GM18505 (cell line): ENCODE measurements around the gene UNC5A.

Experiments used
- ATAC-seq: cut with Tn5 transposase; IDR thresholded peaks from one replicate; pipeline ENCODE4 v1.9.1; 2021; ENCODE audit not compliant: unreplicated experiment
- POLR2A ChIP-seq: IDR thresholded peaks from 4 replicates; pipeline ENCODE4 v1.6.1; 2011; ENCODE audit warnings: borderline replicate concordance; ENCODE audit not compliant: insufficient read depth, insufficient read length; ENCODE audit errors: extremely low read depth

Gene UNC5A

DNA sequence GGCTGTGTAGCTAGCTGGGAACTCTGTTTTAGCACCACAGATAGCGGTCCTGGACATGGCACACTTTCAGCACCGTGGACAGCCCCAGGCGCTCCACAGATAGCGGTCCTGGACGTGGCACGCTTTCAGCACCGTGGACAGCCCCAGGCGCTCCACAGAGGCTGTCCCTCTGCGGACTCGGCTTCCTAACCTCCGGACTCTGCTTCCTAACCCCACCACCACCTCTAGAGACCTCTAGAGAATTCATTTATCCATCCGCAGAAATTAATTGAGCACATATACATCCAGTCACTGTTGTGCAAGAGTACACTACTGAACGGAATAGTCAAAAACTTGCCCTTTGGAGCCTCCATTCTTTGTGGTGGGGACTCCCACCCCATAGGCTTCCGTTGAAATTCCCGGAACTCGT is 27.4 kb downstream of the UNC5A start:
- ATAC-seq: no peak
- TF ChIP-seq POLR2A: no peak

DNA sequence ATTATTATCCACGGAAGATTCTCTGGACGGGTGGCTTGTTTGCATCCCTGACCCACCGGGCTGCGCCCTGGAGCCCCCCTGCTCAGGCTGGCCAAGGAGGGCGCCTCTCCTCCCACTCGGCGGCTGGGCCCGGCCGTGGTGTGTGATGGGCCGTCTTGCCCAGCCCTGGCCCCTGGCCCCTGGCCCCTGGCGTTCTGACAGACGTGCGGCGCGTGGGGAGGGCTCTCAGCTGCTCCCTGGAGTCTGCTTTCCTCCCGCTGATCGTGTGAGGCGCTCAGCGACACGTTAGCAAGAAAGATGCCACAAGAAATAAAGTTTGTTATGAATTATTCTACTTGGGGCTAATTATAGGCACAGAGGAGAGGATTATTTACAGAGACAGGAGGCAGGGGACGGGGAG is 33.3 kb downstream of the UNC5A start:
- ATAC-seq: no peak
- TF ChIP-seq POLR2A: no peak

DNA sequence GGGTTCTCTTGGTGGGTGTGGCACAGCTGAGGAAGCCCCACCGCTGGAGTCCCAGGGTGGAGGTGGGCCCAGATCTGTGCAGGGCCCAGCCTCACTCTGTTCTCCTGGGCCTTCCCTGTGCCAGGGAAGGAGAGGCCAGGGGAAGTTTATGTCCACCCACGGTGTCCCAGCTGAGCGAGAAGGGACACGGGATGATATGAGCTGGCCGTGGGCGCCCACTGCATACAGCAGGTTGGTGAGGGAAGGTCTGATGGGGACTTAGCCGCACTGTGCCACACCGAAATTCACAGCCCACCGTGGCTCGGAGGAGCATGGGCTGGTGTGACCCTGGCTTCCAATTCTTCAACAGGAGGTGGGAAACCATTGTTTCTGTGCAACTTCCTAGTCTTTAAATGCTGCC is 33.9 kb downstream of the UNC5A start:
- ATAC-seq: no peak

DNA sequence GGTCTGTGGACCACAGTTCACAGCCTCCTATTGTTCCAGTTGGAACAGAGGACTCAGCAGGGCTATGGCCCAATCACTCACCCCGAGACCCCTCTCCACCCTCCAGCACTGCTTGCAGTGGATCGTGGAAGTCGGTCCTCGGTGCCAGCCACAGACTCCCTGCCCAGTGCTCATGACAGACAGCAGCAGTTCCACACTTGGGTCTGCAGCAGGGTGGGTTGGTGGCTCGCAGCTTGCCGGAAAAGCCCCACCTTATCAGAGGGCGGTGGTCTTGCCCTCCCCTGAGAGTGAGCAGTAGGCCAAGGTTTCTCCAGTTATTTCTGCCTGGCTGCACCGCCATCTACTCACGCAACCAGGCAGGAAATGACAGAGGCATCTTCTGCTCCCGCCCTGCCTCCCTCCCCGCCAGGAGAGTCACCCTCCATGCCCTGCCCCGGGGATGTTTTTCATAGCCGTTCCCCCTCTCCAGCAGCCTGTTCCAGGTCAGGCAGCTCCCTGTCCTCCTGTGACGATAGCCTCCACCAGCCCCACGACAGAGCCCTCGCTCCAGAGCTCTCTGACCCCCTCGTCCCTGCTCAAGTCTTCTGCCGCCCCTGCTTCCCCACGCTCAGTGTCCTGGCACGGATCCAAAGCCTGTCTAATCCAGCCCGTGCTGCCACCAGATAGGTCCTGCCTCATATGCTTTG is 34.5 kb downstream of the UNC5A start:
- ATAC-seq: no peak
- TF ChIP-seq POLR2A: no peak

More for the DNA sequence above, 33.9 kb downstream of the UNC5A start:
- no peak for TF ChIP-seq POLR2A

DNA sequence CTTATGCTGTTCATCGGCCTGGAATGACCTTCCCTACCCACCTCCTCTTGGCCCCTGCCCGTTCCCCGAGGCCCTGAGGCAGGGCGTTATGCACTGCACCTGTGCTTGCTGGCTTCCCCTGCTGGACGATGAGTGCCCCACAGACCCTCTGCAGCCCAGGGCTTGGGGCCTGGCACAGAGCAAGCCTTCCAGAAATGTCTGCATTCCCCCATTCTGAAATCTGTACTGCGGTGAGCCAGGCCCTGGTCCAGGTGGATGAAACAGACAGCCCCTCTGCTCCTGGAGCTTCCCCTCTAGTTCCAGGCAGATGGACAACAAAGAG is 35.0 kb downstream of the UNC5A start:
- ATAC-seq: no peak
- no peak for TF ChIP-seq POLR2A

DNA sequence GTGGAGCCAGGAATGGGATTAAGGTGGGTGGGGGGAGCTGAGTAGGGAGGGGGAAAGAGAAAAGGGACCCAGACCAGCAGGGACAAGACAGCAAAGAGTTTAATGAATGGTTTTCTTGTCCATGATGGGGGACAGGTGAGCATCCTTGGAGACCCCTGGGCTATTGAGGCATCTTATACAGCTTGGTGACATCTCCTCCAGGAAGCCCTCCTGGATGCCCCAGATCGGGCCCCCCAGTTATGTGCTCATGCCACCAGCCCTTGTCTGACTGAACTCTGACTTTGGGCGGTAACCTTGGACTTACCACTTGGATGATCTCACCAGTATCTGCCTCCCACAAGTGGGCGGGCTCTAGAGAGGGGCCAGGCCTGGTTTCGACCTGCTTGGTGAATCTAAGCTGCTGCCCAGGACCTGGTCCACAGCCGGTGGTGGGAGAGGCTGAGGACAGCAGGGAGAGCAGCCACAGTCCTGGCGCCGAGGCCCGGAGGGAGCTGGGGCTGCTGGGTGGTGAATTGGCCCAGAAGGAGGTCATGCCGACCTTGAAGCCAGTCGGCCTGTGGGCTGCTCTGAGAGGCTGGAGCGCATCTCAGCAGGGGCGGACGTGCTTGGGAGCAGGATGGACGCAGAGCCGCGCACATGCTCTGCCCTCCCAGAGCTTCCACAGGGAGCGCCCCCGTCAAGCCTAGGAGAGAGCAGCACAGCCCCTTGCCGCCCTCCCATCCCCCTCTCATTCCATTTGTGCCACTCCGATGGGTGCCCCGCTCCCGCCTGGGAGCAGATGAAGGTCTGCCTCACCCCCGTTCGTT is 36.2 kb downstream of the UNC5A start:
- TF ChIP-seq POLR2A: no peak
- ATAC-seq: no peak

DNA sequence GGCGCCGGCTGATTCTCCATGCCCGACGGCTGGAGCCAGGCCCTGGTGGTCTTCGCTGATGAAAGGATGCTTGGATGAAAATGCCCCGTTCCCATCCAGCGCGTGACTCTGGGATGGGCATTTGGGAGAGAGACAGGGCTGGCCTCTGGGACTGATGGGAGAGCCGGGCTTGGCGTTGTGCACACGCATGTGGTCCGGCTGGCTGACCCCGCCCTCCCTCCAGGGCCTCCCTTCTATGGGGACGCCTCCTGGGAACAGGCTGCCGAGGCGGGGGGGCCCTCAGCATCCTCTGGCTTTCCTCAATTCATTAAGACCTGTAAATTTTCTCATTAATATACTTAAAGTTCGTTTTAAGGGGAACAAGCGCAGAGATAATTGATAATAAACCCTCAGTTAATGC is 36.8 kb downstream of the UNC5A start:
- ATAC-seq: no peak

DNA sequence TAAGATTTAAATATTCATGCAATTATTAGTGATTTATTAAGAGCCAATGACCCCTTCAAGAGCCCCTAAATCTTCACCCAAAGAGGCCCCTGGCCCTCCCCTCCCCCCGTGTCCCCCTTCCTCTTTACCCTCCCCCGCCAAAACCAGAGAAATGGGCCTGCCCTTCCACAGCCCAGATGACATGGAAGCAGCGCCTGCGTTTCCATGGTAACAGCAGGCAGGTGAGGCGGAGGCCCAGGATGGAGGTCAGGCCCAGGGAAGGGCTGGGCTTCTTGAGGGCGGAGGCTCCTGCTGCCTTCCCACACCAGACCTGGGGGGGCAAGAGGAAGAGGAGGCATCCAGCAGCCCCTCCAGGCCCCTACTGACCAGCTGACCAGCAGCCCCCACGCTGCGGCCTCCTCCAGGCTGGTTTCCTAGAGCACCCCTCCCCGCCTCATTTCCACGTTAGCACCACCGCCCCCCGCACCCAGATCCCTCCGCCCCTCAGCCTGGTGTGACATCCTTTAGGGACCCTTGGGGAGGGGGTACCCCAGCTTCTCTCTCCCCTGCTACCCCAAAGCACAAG is 37.4 kb downstream of the UNC5A start:
- TF ChIP-seq POLR2A: no peak
- ATAC-seq: no peak

More for the DNA sequence above, 36.8 kb downstream of the UNC5A start:
- TF ChIP-seq POLR2A: no peak

DNA sequence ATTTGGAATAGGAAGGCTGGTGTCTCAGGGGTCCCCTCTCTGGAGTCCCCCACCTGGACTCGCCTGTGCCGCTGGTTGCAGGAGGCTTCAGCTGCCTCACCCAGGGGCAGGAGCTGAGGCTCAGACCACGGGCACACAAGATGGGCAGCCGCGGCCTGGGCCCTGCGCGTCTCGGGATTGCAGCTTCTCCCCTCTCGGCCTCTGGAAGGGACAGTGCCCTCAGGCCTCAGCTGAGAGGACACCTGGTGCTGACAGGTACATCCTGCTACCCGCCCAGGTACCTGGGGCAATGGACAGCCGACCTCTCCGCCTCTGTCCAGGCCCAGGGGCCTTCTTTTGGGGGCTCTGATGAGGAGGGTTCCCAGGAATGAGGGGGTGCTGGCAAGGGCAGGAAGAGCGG is 38.3 kb downstream of the UNC5A start:
- no peak for ATAC-seq
- TF ChIP-seq POLR2A: no peak

DNA sequence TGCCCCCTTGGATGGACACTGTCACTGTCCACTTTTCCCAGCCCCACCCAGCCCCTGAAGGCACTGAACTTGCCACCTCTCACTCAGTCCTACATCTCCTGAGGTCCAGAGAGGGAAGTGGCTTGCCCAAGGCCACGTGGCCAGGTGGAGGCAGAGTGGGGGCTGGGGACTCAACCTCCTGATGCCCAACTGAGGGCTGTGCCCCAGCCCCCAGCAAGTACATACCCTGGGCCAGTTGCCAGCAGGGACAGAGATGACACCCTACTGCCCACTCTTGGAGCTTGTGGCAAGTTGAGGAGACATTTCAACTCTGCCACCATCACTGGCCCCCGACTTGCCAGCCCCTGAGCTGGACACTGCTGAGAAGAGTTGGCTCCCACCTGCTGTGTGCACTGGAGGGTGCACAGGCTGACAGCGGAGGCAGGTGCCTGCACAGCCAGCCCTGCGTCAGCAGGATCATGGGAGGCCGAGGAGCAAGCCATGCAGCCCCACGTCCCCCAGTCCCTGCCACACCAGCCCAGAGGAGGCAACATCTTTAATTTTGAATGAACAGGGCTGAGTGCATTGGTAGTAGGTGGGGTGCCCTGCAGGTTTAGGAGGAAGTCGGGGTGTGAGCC is 39.4 kb downstream of the UNC5A start:
- ATAC-seq: no peak
- TF ChIP-seq POLR2A: no peak

DNA sequence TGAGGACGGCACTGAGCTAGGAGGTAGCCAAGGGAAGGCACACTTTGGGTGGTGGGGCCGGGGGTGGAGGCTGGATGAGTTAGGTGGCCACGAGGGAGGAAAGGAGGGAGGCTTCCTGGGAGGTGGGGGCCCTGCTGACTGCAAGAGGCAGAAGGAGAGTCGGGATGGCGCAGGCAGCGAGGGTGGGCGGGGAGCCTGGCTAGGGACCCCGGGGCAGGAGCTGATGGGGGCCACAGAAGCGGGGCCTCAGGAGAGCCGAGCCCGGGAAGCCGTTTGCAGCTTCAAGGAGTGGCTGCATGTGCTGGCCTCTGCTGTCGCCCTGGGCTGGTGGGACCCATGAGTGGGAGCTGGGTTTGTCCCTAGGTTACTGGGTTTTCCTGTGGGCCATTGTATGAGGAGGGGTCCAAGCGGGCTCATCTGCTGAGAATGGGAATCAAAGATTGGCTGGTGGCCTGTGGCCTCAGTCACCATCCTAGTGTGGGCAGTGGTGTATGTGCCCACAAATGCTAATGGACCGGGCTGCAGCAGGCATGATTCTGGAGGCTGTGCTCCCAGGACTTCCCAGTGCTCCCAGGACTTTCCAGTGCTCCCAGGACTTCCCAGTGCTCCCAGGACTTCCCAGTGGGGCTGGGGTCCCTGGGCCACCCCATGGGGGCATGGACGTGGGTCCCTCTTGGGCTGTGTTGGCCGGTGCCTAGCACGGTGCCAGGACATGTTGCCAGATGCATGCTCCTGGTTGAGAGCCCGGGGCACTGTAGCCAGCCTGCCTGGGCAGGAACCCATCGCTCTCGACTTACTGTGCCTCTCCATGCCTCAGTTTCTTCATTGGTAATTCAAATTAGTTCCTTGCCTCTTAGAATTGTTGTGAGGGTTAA is 40.2 kb downstream of the UNC5A start:
- TF ChIP-seq POLR2A: no peak
- no peak for ATAC-seq

DNA sequence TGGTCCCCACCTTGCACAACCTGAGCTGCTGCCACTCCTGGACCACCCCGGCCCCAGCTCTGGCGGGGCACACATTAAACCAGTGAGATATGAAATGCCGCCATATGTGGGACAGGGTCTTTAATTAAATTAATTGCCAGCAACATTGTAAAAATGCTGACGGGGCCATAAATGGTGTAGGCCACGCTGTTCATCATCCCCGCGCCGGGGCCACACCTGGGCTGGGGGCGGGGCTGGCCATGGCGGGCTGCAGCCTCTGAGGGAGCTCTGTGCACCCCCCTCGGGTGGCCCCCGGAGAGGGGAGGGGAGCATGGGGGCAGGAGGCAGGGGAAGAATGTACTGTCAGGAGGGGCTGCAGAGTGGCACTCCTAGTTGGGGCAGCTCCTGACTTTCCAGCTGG is 41.0 kb downstream of the UNC5A start:
- no peak for TF ChIP-seq POLR2A
- ATAC-seq: no peak
